Stromal cell of bone marrow (primary cell): ENCODE measurements around the gene VPREB1.
"Not testable (repeated sequence)": the region's sequence is repeated elsewhere in the genome, so short reads cannot be mapped to it uniquely, and the experiment has no call there.

Source experiments
- DNase-seq: peaks from one replicate; pipeline ENCODE4 v3.0.0-alpha.2; 2012; ENCODE audit warnings: low read depth

Gene VPREB1

GRCh38 chr22:22245935-22246525 lies 1.4 kb downstream of the VPREB1 start:
- DNase-seq = no peak

- no peak for DNase-seq
Observed at GRCh38 chr22:22246706-22247105, 2.1 kb downstream of the VPREB1 start.

- no peak for DNase-seq
Observed at GRCh38 chr22:22248878-22249277, 4.3 kb downstream of the VPREB1 start.

- DNase-seq = not testable (repeated sequence)
Observed at GRCh38 chr22:22250651-22251050, 6.1 kb downstream of the VPREB1 start.

- DNase-seq = not testable (repeated sequence)
Observed at GRCh38 chr22:22256133-22256532, 11.5 kb downstream of the VPREB1 start.

- DNase-seq = not testable (repeated sequence)
Observed at GRCh38 chr22:22258597-22259415, 14.2 kb downstream of the VPREB1 start.

GRCh38 chr22:22260169-22260568 lies 15.6 kb downstream of the VPREB1 start:
- DNase-seq = not testable (repeated sequence)

- not testable (repeated sequence) for DNase-seq
Observed at GRCh38 chr22:22260586-22260985, 16.0 kb downstream of the VPREB1 start.

GRCh38 chr22:22262332-22263074 lies 17.9 kb downstream of the VPREB1 start:
- peak; percentile 67 for DNase-seq

- not testable (repeated sequence) for DNase-seq
Observed at GRCh38 chr22:22263823-22264222, 19.2 kb downstream of the VPREB1 start.

GRCh38 chr22:22270036-22270676 lies 25.6 kb downstream of the VPREB1 start:
- not testable (repeated sequence) for DNase-seq

GRCh38 chr22:22277423-22277822 lies 32.8 kb downstream of the VPREB1 start:
- not testable (repeated sequence) for DNase-seq

- DNase-seq = not testable (repeated sequence)
Observed at GRCh38 chr22:22284962-22285756, 40.6 kb downstream of the VPREB1 start.

GRCh38 chr22:22286390-22287105 lies 42.0 kb downstream of the VPREB1 start:
- not testable (repeated sequence) for DNase-seq

- DNase-seq = not testable (repeated sequence)
Observed at GRCh38 chr22:22287106-22287626, 42.6 kb downstream of the VPREB1 start.

GRCh38 chr22:22289666-22290065 lies 45.1 kb downstream of the VPREB1 start:
- DNase-seq = not testable (repeated sequence)

GRCh38 chr22:22291129-22291806 lies 46.7 kb downstream of the VPREB1 start:
- not testable (repeated sequence) for DNase-seq

GRCh38 chr22:22292656-22293055 lies 48.1 kb downstream of the VPREB1 start:
- not testable (repeated sequence) for DNase-seq

- DNase-seq = not testable (repeated sequence)
Observed at GRCh38 chr22:22293436-22293835, 48.9 kb downstream of the VPREB1 start.

- not testable (repeated sequence) for DNase-seq
Observed at GRCh38 chr22:22294641-22295040, 50.1 kb downstream of the VPREB1 start.
